Measurements from ENCODE around the gene FLRT1.
"Not testable (repeated sequence)": the region's sequence is repeated elsewhere in the genome, so short reads cannot be mapped to it uniquely, and the experiment has no call there.

The FLRT1 gene

GRCh38 chr11:64040684-64041322, 5.1 kb downstream of the FLRT1 start:
- TF ChIP-seq, protein P1, sequence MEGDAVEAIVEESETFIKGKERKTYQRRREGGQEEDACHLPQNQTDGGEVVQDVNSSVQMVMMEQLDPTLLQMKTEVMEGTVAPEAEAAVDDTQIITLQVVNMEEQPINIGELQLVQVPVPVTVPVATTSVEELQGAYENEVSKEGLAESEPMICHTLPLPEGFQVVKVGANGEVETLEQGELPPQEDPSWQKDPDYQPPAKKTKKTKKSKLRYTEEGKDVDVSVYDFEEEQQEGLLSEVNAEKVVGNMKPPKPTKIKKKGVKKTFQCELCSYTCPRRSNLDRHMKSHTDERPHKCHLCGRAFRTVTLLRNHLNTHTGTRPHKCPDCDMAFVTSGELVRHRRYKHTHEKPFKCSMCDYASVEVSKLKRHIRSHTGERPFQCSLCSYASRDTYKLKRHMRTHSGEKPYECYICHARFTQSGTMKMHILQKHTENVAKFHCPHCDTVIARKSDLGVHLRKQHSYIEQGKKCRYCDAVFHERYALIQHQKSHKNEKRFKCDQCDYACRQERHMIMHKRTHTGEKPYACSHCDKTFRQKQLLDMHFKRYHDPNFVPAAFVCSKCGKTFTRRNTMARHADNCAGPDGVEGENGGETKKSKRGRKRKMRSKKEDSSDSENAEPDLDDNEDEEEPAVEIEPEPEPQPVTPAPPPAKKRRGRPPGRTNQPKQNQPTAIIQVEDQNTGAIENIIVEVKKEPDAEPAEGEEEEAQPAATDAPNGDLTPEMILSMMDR (conservative IDR thresholded peaks at IDR 0.05; ENCODE audit: low read length) = peak; percentile 36
- no peak for DNase-seq (ENCODE audit: low read depth)
- H3K4me3 ChIP-seq (ENCODE audit: low read length) = no peak overlapping the region

- no peak overlapping the region for H3K4me3 ChIP-seq (ENCODE audit: low read length)
- TF ChIP-seq, protein P1 (conservative IDR thresholded peaks at IDR 0.05; ENCODE audit: low read length) = no peak
- DNase-seq (ENCODE audit: low read depth) = no peak
These were observed 6.1 kb downstream of the FLRT1 start for GRCh38 chr11:64041846-64042245.

- TF ChIP-seq, protein P1 (conservative IDR thresholded peaks at IDR 0.05; ENCODE audit: low read length) = no peak
- no peak overlapping the region for H3K4me3 ChIP-seq (ENCODE audit: low read length)
- DNase-seq (ENCODE audit: low read depth) = no peak
These were observed 6.6 kb downstream of the FLRT1 start for GRCh38 chr11:64042301-64042700.

DNA sequence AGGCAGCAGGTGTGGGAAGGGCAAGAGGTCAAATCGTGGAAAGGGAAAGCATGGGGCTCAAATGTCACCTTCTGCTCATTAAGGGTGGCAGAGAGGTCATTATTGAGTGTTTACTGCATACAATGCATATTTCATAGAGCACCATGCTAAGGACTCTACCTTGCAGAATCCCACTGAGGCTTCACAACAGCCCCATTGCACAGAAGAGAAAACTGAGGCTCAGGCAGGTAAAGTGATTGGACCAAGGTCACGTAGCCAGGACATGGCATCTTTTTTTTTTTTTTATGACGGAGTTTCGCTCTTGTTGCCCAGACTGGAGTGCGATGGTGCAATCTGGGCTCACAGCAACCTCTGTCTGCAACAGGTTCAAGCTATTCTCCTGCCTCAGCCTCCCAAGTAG, 7.8 kb downstream of the FLRT1 start:
- TF ChIP-seq, protein P1 (conservative IDR thresholded peaks at IDR 0.05; ENCODE audit: low read length) = no peak
- no peak overlapping the region for H3K4me3 ChIP-seq (ENCODE audit: low read length)
- DNase-seq (ENCODE audit: low read depth) = no peak

GRCh38 chr11:64044730-64045393, 9.1 kb downstream of the FLRT1 start:
- TF ChIP-seq, protein P1 (conservative IDR thresholded peaks at IDR 0.05; ENCODE audit: low read length) = no peak
- no peak overlapping the region for H3K4me3 ChIP-seq (ENCODE audit: low read length)
- DNase-seq (ENCODE audit: low read depth) = no peak

DNA sequence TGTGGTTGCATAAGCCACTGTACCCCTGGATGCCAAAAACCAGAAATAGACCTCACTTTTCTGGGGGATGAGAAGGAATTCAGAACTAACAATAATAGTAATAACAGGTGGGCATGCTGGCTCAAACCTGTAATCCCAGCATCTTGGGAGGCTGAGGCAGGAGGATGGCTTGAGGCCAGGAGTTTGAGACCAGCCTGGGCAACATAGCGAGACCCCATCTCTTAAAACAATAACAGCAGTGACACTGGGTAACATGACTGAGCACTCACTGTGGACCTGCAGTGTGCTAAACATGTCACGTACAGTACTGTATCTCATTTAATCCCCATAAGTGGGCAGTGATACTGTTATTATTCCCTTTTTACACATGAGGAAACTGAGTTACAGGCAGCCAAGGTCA, 10.0 kb downstream of the FLRT1 start:
- TF ChIP-seq, protein P1 (conservative IDR thresholded peaks at IDR 0.05; ENCODE audit: low read length) = no peak
- H3K4me3 ChIP-seq (ENCODE audit: low read length) = no peak overlapping the region
- no peak for DNase-seq (ENCODE audit: low read depth)

GRCh38 chr11:64047373-64047772, 11.6 kb downstream of the FLRT1 start:
- H3K4me3 ChIP-seq (ENCODE audit: low read length); DNase-seq (ENCODE audit: low read depth): not testable (repeated sequence)

Data from AG10803 (cell line).